ENCODE measurements around the gene RNF11. TPM values are rescaled to one million over a fixed set of nuclear protein-coding genes. Genes with fewer than 3 reads are reported as not detected.

Gene RNF11
- total RNA-seq, 1 experiment from 2014 or later = 85.1 TPM

DNA sequence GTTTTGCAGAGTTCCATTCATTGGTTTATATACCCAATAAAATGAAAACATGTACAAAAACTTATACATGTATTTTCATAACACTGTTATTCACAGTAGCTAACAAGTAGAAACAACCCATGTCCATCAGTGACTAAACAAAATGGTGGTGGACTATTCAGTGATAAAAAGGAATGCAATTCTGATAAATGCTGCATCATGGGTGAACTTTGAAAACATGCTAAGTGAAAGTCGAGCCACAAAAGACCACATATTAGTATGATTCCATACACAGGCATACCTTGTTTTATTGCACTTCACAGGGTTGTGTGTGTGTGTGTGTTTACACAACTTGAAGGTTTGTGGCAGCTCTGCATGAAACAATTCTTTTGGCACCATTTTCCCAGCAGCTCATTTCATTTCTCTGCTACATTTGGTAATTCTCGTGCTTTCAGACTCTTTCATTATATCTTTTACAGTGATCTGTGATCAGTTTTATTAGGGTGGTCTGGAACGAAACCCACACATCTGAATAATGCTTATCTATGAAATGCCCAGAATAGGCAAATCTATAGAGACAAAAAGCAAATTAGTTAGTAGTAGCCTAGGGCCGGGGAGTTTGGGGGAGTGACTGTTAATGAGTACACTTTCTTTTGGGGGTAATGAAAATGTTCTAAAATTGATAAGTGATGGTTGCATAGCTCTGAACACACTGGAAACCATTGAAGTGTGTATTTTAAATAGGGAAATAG lies 27.2 kb downstream of the RNF11 start:
- no peak for DNase-seq (ENCODE audit: low read depth)

DNA sequence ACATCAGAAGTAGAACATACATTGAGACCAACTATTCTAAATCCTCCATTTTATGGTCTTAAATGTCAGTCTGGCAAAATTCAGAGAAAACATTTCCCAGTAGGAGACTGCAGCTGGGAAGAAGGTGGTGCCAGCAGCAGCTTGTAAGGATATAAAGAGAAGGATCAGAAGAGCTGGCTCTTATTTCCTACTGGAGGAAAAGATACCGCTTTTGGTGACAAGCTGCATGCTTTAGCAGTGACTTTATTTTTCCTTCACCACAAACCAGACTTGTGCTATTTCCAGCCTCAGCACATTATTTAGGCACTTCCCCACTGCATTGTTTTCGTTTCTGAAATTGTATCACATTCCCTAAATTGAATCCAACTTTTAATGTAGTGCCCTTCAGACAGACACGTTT lies 28.4 kb downstream of the RNF11 start:
- DNase-seq (ENCODE audit: low read depth) = peak; percentile 87

DNA sequence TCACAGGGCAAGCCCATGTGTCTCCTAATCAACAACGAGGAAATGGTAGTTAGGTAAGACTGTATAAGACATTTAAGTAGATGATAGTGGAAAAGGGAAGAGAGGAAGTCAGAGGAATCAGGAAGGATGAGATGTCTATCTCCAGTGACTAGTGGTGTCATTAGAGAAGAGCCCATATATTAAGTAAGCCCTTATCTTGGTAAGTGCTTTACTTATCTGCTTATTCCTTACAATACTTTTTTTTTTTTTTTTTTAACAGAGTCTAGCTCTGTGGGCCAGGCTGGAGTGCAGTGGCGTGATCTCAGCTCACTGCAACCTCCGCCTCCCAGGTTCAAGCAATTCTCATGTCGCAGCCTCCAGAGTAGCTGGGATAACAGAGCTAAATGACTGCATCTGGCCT lies 29.5 kb downstream of the RNF11 start:
- DNase-seq (ENCODE audit: low read depth) = no peak

DNA sequence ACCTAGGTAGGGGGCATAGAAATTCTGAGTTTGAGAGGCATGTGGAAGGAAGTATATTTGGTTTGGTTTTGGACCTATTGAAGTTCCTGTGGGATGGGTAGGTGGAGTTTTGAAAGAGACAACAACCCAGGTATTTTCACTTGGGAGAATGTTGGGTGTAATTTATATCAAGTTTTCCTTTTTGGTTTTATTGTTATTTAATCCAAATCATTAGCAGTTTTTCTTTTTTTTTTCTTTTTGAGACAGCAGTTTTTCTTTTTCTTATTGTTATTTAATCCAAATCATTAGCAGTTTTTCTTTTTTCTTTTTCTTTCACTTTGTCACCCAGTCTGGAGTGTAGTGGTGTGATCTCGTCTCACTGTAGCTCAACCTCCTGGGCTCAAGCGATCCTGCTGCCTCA lies 30.1 kb downstream of the RNF11 start:
- DNase-seq (ENCODE audit: low read depth) = no peak

DNA sequence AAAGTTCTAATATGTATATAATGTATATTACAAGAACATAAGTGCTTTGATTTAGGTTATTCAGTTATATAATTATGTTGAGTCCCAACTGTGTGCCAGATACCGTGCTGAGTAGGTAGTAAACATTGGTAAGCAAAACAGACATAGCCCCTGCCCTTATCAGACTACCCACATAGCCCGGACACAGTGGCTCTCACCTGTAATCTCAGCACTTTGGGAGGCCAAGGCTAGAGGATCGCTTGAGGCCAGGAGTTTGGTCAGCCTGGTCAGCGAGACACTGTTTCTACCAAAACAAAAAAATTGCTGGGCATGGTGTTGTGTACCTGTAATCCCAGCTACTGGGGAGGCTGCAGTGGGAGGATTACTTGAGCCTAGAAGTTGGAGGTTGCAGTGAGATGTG lies 30.7 kb downstream of the RNF11 start:
- DNase-seq (ENCODE audit: low read depth) = no peak

DNA sequence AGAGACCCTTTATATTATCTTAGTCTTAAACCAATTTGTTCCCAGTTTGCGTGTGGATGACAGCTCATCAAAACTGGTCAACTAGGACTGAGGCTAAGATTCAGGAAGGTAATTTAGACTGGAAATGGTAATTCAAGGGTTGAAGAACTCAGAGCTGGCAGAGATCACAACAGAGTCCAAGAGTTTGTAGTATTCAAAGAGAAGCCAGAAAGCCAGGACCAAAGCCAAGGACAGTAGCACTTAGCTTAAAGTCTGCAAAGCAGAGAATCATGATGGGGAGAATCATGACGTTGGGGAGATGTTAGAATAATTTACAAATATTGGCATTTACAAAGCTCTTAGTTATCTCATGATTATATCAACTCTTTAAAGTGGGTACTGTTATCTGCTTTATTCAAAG lies 32.6 kb downstream of the RNF11 start:
- no peak for DNase-seq (ENCODE audit: low read depth)

DNA sequence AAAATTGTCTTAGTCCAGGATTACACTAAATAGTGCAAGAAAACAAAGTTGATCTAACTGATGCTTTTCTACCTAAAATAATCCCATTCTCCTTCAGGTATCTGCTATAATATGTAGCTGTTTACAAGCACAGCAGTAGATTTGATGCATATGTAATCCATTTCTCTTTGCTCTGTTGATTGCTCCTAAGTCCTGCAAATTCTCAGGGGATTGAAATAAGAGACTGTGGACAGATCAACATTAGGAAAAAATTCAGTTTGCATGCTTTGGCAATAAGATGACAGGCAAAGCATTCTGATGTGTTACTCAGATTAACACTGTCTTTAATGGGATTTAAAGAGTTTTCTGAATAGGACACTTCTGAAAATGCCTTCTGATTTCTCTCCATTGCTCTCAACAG lies 34.7 kb downstream of the RNF11 start:
- DNase-seq (ENCODE audit: low read depth) = no peak

DNA sequence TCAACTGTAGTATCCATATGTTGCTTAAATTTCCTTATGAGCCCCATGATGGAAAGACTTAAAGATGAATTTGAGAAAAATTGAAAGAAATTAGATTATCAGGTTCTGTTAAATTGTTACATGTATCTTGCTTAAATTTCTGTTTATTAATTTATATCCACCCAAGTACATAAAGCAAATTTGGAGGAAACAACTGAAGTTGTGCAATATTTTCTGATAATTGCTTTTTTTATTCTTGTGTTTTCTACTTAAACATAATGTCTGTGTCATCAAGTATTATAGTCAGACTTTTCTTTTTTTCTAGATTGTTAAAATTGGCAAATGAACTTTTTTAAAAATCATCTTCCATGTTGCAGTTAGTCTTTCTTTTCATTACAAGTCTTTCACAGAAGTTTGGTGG lies 36.8 kb downstream of the RNF11 start:
- DNase-seq (ENCODE audit: low read depth) = no peak

DNA sequence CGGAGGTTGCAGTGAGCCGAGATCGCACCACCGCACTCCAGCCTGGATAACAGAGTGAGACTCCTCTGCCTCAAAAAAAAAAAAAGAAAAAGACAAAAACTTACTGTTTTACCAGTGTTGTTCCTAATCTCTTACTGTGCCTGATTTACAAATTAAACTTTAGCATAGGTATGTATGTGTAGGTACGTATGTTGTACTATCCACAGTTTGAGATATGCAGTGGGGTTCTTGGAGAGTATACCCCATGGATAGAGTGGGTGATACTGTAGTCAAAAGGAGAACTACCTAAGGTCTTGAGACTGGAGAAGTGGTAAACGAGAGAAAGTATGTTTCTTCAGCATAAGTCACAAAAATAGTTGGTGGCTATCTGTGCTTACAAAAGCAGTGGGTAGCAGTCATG lies 38.6 kb downstream of the RNF11 start:
- no peak for DNase-seq (ENCODE audit: low read depth)

DNA sequence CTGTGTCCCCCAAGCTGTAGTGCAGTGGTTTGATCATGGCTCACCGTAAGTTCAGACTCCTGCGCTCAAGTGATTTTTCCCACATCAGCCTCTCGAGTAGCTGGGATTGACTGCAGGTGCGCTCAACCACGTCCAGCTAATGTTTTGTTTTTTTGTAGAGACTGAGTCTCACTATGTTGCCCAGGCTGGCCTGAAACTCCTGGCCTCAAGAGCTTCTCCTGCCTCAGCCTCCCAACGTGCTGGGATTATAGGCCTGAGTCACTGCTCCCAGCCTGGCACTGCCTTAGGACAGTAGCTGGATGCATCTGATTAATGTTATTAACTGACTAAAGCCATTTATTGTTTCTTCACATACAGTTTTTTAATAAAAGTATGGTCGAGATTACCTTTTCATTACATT lies 40.2 kb downstream of the RNF11 start:
- peak; percentile 16 for DNase-seq (ENCODE audit: low read depth)

DNA sequence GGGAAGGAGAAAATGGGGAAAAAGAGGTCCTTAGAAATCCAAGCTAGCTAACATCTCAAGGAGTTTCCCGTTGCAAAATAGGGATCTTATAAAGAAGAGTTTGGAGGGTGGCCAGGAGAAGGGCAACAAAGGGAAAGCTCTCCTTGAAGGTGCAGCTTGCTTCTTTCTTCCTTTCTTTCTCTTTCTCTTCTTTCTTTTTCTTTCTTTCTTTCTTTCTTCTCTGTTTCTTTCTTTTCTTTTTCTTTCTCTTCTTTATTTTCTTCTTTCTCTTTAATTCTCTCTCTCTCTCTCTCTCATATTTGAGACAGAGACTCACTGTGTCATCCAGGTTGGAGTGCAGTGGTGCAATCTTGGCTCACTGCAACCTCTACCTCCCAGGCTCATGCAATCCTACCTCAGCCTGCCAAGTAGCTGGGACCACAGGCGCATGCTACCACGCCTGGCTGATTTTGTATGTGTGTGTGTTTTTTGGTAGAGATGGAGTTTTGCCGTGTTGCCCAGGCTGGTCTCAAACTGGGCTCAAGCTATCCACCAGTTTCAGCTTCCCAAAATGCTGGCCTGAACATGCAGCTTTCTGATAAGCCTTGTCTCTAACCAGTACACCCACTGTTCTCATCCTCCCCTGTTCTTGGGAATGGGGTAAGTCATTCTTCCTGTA lies 44.4 kb downstream of the RNF11 start:
- DNase-seq (ENCODE audit: low read depth) = no peak

DNA sequence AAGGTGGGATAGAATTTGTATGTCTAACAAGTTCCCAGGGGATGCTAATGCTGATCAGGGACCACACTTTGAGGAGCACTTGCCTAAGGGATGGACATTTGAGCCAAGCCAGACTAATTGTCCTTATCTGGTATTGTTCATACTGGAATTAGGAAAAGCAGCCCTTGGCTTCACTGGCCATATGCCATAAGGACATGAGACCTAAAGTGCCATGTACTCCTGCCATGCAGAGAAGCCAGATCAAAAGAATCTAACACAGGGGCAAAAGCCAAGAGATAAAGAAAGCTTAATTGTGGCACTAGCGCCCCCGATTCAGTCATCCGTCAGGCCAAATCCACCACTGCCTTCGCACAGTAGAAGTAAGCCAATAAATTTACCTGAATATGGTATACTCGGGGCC lies 45.7 kb downstream of the RNF11 start:
- DNase-seq (ENCODE audit: low read depth) = no peak

DNA sequence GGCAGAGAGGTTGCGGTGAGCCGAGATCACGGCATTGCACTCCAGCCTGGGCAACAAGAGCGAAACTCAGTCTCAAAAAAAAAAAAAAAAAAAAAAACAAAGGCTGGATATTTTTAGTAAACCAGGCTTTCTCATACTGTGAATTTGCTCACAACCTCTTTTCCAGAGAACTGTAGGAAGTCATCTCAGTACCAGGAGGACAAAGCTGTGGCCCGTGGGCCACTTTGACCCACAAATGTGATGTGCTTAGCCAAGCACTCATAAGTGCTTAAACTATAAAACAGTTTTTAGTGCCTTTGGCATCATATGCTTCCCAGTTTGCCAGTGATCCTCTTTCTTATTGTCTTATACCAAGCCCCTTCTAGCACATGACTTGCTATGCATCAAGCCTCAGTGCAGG lies 46.5 kb downstream of the RNF11 start:
- DNase-seq (ENCODE audit: low read depth) = no peak

DNA sequence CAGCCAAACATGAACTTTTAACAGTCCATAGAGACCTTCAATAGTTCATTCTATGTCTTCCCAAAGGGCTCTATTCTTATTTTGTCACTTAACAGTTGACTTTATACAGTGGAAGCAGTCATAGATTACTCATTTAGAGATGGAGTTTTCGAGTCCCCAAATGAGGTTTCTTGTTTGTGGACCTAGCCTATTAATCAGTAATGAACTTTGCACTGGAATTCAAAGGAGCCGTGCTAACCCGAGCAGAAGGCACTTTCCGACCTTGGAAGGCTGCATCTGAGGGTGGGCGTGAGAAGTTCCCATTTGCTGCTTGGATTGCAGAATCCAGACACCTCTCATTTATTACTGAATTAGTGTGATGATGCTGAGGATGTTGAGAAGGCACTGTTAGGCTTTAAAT lies 47.9 kb downstream of the RNF11 start:
- no peak for DNase-seq (ENCODE audit: low read depth)

DNA sequence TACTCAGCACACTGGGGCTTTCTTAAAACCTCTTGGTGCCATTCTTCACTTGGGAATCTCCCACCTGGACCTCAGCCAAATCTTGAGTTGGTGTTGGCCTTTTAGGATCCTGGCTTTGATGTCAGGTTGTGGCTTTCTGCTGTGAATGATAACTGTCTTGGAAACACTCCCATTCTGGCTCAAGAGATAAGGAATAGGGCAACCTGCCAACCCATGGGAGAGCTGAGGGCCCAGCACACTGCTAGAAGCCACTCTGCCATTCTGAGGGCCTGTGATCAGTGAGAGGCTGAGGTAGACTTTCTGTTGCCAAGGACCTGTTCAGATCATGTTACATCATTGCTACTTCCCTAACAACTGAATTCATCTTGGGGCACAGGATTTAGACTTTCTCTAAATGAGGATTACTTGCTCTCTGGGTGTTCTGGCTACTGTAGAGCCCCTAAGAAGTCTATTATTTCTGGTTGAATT lies 48.4 kb downstream of the RNF11 start:
- DNase-seq (ENCODE audit: low read depth) = peak; percentile 80

DNA sequence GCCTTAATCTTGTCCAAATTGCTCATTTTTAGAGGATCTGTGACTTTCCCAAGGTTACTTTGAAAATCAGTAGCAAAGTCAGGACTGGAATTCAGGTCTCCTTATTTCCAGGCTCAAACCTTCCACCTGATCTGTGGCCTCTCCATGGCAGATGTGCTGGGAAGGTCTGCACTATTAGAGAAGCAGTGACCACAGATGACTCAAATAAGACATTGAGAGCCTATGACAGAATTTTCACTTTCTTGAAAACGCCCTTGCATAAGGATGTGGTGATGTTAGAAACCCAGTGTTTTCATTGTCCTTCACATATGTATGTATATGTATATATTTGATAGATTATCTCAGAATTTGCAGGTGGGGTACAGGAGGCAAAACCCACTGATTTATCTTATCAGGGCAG lies 49.0 kb downstream of the RNF11 start:
- DNase-seq (ENCODE audit: low read depth) = no peak

DNA sequence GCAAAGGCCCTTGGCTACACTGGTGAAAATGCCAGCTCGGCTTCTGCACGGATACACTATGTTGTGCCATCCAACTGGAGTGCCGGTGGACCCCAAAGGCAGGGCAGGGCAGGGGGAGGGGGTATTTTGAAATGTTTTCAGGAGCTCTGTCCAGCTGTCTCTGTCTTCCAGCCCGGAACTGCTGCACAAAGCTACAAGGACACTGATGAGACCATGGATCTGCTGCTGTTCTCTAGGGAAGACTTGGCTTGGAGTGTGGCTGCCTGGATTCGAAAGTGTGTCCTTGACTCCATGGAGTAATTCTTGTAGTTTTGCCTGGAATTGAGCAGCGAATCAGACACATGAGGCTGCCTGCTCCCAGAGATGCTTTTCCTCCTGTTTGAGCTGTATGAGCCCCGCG lies 51.9 kb downstream of the RNF11 start:
- no peak for DNase-seq (ENCODE audit: low read depth)

DNA sequence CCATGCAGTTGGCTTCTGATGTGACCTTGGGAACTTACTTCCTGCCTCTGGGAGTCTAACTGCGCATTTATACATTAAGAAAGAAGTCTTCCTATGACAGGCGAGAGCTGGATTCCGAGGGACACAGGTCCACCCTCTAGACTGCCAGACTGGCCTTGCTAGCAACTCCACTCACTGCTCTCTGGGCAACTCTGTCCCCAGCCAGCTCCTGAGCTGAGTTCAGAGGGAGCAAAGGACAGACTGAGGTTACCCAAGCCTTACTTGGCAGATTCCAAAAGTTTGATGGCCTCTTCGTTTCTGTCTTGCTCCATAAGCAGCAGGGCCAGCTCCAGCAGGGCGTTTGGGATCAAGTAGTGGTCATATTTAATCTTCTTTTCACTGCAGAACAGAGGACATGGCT lies 52.5 kb downstream of the RNF11 start:
- DNase-seq (ENCODE audit: low read depth) = no peak

DNA sequence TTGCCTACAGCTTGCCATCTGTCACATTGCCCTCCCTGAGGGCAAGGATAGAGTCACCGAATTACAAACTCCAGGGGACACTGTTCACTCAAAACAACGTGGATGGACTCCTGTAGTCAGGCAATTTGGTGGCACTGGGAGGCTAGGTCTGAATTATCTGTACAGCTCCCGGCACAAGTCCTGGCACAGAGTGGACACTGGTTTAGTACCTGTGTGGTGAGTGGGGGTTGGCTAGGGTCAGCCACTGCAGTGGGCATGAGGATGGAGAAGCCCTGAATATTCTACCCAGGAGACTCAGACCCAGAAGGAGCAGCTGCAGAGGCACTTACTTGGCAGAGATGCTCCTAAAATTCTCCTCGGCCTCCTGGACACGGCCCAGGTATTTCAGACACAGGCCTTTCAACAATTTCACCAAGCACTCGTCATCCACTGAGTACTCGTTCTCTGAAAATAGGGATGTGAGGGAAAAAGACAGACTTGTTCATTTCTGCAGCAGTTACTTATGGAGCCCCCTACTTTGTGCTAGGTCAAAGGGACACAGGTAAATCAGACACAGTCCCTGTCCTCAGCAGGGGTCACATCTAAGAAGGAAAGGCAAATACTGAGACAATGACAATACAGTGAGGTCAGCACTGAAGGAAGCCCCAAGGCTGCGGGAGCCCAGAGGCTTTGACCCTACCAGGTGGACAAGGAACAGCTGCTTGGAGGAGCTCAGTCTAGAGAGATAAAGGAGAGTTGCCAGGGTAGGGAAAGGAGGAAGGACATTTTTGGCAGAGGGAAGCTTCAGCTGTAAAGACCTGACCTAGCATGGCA lies 53.8 kb downstream of the RNF11 start:
- no peak for DNase-seq (ENCODE audit: low read depth)

DNA sequence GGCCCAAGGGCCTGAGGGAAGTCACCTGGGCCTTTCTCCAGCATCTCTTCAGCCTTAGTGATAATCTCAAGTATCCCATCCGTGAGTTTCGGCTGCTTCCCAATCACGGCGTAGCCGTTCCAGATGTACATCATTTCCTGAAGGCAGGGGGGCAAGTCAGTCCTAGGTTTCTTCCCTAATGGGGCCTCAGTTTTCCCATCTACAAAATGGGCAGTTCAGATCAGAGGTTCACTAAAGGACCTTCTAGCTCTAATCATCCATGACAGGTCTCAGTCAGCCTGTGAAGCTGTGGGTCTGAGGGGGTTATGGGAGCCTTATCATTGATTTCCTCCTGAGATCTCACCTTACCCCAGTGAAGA lies 54.4 kb downstream of the RNF11 start:
- no peak for DNase-seq (ENCODE audit: low read depth)

DNA sequence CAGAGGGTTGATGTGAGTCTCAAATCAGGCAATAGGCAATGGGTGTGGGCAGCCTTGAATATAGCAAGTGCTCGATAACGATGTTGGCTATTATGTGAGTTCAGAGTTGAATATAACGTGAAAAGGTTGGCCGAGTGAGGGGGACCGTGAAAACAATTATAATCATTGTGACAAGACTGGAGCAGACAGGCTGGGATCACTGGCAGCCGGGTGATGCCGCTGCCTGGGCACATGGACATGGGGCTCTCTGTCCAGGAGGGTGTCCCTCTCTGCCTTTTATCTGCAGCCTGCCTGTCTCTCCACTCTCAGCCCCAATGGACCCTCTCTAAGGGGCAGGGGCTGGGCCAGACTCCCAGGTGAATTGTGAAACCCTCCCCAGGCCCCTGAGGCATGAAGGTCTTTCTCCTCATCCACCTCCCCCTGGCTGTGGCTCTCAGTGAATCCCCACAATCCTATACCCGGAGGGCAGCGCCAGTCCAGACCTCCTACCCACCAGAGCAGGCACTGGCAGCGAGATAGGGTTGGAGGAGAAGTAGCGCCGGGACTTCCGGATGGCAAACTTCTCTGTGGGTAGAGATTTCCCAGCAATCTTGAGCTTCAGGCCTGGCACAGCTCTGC lies 57.9 kb downstream of the RNF11 start:
- DNase-seq (ENCODE audit: low read depth) = no peak

DNA sequence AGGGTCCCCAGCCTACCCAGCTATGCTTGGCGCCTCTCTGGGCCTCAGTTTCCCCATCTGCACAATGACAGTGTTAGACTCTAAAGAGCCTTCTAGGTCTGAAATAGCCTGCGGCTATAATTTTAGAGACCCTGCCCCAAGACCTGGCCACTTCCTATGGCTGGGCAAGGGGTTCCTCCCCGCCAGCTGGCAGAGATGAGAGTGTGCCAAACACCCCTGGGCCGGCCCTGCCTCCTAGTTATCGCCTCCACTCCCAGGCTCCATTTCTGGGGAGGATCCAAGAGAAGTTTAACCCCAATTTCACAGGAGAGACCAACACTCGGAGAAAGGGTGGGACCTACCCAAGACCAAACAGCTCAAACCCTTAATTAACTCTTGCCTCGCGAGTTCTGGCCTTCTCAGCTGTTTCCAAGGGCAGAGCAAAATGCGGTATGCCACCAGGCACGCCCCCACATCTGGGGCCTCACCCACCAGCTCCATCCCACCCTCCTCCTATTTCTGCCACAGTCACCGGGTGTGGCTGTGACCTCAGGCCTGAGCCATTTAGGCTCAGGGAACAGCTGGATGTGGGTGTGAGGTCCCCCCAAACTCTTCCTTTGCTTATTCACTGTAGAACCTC lies 58.6 kb downstream of the RNF11 start:
- peak; percentile 21 for DNase-seq (ENCODE audit: low read depth)
